Liver (tissue), 9 donors: ENCODE measurements around the gene GPR146. TPM values are rescaled to one million over a fixed set of nuclear protein-coding genes. Genes with fewer than 3 reads are reported as not detected.

Experiments used
- DNase-seq: peaks from one replicate; pipeline ENCODE4 v3.0.0-alpha.2; 2017; ENCODE audit warnings: low spot score
- H3K27ac ChIP-seq, 2 donors: one replicate each; pipeline ENCODE4 v1.7.0; 2013; ENCODE audit warnings: inconsistent platforms in 2 of 2, low read length in 2 of 2, control low read depth in 1 of 2, low read depth in 1 of 2, mild to moderate bottlenecking in 1 of 2
- H3K27me3 ChIP-seq, 4 donors: one replicate each; pipeline versions ENCODE4 v1.6.1 to v1.7.0; 2013; ENCODE audit warnings: low read length in 3 of 4, inconsistent platforms in 1 of 4, mild to moderate bottlenecking in 1 of 4, moderate library complexity in 1 of 4; ENCODE audit not compliant: control insufficient read depth in 4 of 4, insufficient read depth in 4 of 4
- H3K36me3 ChIP-seq, 4 donors: one replicate each; pipeline versions ENCODE4 v1.6.1 to v1.7.0; 2013; ENCODE audit warnings: low read length in 3 of 4, mild to moderate bottlenecking in 3 of 4, low read depth in 1 of 4, moderate library complexity in 1 of 4; ENCODE audit not compliant: control insufficient read depth in 4 of 4, insufficient read depth in 3 of 4
- H3K4me1 ChIP-seq, 4 donors: one replicate each; pipeline versions ENCODE4 v1.6.1 to v1.7.0; 2013; ENCODE audit warnings: low read length in 3 of 4, mild to moderate bottlenecking in 3 of 4, moderate library complexity in 1 of 4; ENCODE audit not compliant: control insufficient read depth in 4 of 4, insufficient read depth in 4 of 4
- H3K4me3 ChIP-seq, 3 donors: one replicate each; pipeline versions ENCODE4 v1.6.1 to v1.7.0; 2013; ENCODE audit warnings: low read length in 3 of 3, control low read depth in 1 of 3, low read depth in 1 of 3, mild to moderate bottlenecking in 1 of 3
- H3K9ac ChIP-seq, 2 donors: one replicate each; pipeline ENCODE4 v1.7.0; 2013; ENCODE audit warnings: low read length in 2 of 2, mild to moderate bottlenecking in 2 of 2, moderate library complexity in 2 of 2, control low read depth in 1 of 2, low read depth in 1 of 2
- H3K9me3 ChIP-seq, 4 donors: one replicate each; pipeline versions ENCODE4 v1.6.1 to v1.7.0; 2013; ENCODE audit warnings: low read length in 3 of 4; ENCODE audit not compliant: control insufficient read depth in 4 of 4
- ATF3 ChIP-seq: IDR thresholded peaks from 2 replicates; pipeline ENCODE4 v1.6.1; 2016; ENCODE audit warnings: antibody characterized with exemption
- CTCF ChIP-seq: fragments of 150-350 bp; IDR thresholded peaks from 2 replicates; pipeline ENCODE4 v1.5.1; 2017; ENCODE audit warnings: improper control_type of control experiment, low read depth, low read length; ENCODE audit not compliant: missing input control
- FOXA2 ChIP-seq: IDR thresholded peaks from 2 replicates; pipeline ENCODE4 v1.6.1; 2016; ENCODE audit warnings: antibody characterized with exemption
- GABPA ChIP-seq, 2 donors: IDR thresholded peaks in 1 of 2; conservative IDR thresholded peaks in 1 of 2; 2 replicates each; pipeline ENCODE4 v1.6.1; 2016; ENCODE audit warnings: antibody characterized with exemption in 2 of 2, mild to moderate bottlenecking in 1 of 2, moderate library complexity in 1 of 2
- HNF4A ChIP-seq, 2 donors: conservative IDR thresholded peaks; 2 replicates each; pipeline ENCODE4 v1.6.1; 2016; ENCODE audit warnings: antibody characterized with exemption in 2 of 2, mild to moderate bottlenecking in 2 of 2
- HNF4G ChIP-seq: IDR thresholded peaks from 2 replicates; pipeline ENCODE4 v1.6.1; 2016; ENCODE audit warnings: antibody characterized with exemption
- JUND ChIP-seq, 2 donors: IDR thresholded peaks; 2 replicates each; pipeline ENCODE4 v1.6.1; 2016; ENCODE audit warnings: antibody characterized with exemption in 2 of 2
- MAX ChIP-seq: IDR thresholded peaks from 2 replicates; pipeline ENCODE4 v1.6.1; 2016; ENCODE audit warnings: antibody characterized with exemption
- NR2F2 ChIP-seq: IDR thresholded peaks from 2 replicates; pipeline ENCODE4 v1.6.1; 2016; ENCODE audit warnings: antibody characterized with exemption
- RAD21 ChIP-seq, 2 donors: IDR thresholded peaks; 2 replicates each; pipeline ENCODE4 v1.6.1; 2016; ENCODE audit warnings: antibody characterized with exemption in 2 of 2, mild to moderate bottlenecking in 2 of 2
- REST ChIP-seq: IDR thresholded peaks from 2 replicates; pipeline ENCODE4 v1.6.1; 2016; ENCODE audit warnings: antibody characterized with exemption, mild to moderate bottlenecking
- RXRA ChIP-seq, 2 donors: IDR thresholded peaks; 2 replicates each; pipeline ENCODE4 v1.6.1; 2017 to 2018; ENCODE audit warnings: antibody characterized with exemption in 2 of 2, mild to moderate bottlenecking in 1 of 2
- TAF1 ChIP-seq: conservative IDR thresholded peaks from 2 replicates; pipeline ENCODE4 v1.6.1; 2016; ENCODE audit warnings: antibody characterized with exemption, mild to moderate bottlenecking
- YY1 ChIP-seq: IDR thresholded peaks from 2 replicates; pipeline ENCODE4 v1.6.1; 2016; ENCODE audit warnings: antibody characterized with exemption, mild to moderate bottlenecking
- ZBTB33 ChIP-seq: IDR thresholded peaks from 2 replicates; pipeline ENCODE4 v1.6.1; 2016; ENCODE audit warnings: antibody characterized with exemption
- WGBS: extraction: QIAGEN DNeasy Blood & Tissue Kit; methylation state at CpG from one replicate; pipeline ENCODE4 v1.1.7; 2013; 5-methylcytosine and 5-hydroxymethylcytosine counted together
- polyA plus RNA-seq, 2 donors: library from polyadenylated mRNA; stranded (reverse) in 1 of 2; unstranded in 1 of 2; fragments of 200-250 nt in 1 of 2; fragments of >200 nt in 1 of 2; fragmentation: Nextera tagmentation in 1 of 2; extraction: Ambion mirVana in 1 of 2; gene quantifications; one replicate each; pipeline versions ENCODE4 v1.2.1 to v1.2.3, GENCODE V29; 2013 to 2015
- total RNA-seq, 2 donors: library from RNA; depleted of rRNA; stranded (reverse); fragments of >200 nt; gene quantifications; one replicate each; pipeline ENCODE4 v1.2.3, GENCODE V29; 2014
- donor health status: healthy.
- donor health status: healthy.
- donor health status: healthy.
- donor health status: healthy.
- donor health status: healthy.

Gene GPR146
- total and polyA plus RNA-seq, 4 donors = 15.5 to 33.5 (median 26.7) TPM

- TF ChIP-seq RAD21 (IDR thresholded peaks at IDR 0.05) = no peak
- no peak for TF ChIP-seq MAX
- TF ChIP-seq TAF1 = no peak
- TF ChIP-seq REST = no peak
- TF ChIP-seq ATF3 = no peak
- no peak for TF ChIP-seq GABPA (IDR thresholded peaks at IDR 0.05 in 1 of 2, conservative IDR thresholded peaks at IDR 0.05 in 1 of 2)
- no peak for TF ChIP-seq YY1
- no peak for TF ChIP-seq FOXA2
- no peak for TF ChIP-seq HNF4G
- no peak for TF ChIP-seq JUND (IDR thresholded peaks at IDR 0.05)
- no peak for TF ChIP-seq HNF4A (conservative IDR thresholded peaks at IDR 0.05)
- no peak for TF ChIP-seq RXRA (IDR thresholded peaks at IDR 0.05)
- TF ChIP-seq NR2F2 = no peak
- TF ChIP-seq ZBTB33 = no peak
- Histone ChIP-seq H3K36me3 (peaks cover 0 to 4% (median 0%) of the 10 kb centered on the region in 4 donors), H3K27me3 (no peaks in the 10 kb centered on the region), H3K4me1 (peaks cover 11 to 57% (median 36%) of the 10 kb centered on the region in 4 donors), H3K27ac (peak overlapping the region; percentile 83 to 91), H3K9me3 (no peaks in the 10 kb centered on the region), H3K4me3 (peak overlapping the region in 2 of 3 donors; percentile 6 to 16), H3K9ac (no peak overlapping the region)
- WGBS = 52% methylated on average over 14 of the region's 14 CpGs
- DNase-seq = no peak
Observed at GRCh38 chr7:1093502-1093843, 49.1 kb downstream of the GPR146 start.

- H3K27me3 ChIP-seq = no peaks in the 10 kb centered on the region
- no peak for DNase-seq
- peaks cover 0 to 4% (median 0%) of the 10 kb centered on the region in 4 donors for H3K36me3 ChIP-seq
- WGBS = 89% methylated on average over 20 of the region's 20 CpGs
- peak overlapping the region; percentile 83 to 91 for H3K27ac ChIP-seq
- no peak for TF ChIP-seq NR2F2
- TF ChIP-seq CTCF = no peak
- TF ChIP-seq MAX = no peak
- H3K4me3 ChIP-seq = no peak overlapping the region
- no peak overlapping the region for H3K9ac ChIP-seq
- H3K9me3 ChIP-seq = no peaks in the 10 kb centered on the region
- H3K4me1 ChIP-seq = peaks cover 10 to 52% (median 31%) of the 10 kb centered on the region in 4 donors
Observed at GRCh38 chr7:1093916-1094508, 49.7 kb downstream of the GPR146 start.
